ENCODE measurements around the gene SCN7A.

- TF ChIP-seq CTCF (IDR thresholded peaks at IDR 0.05): no peak
- TF ChIP-seq POLR2A (IDR thresholded peaks at IDR 0.05): no peak
These were observed 27.1 kb upstream of the SCN7A start for GRCh38 chr2:166521155-166521554.

Measured in adrenal gland (tissue), 5 donors.